NAMALWA (cell line): ENCODE measurements around the gene RAB22A.
"Not testable (repeated sequence)": the region's sequence is repeated elsewhere in the genome, so short reads cannot be mapped to it uniquely, and the experiment has no call there.

ENCODE experiments used
- DNase-seq: peaks from one replicate; pipeline ENCODE4 v3.0.0-alpha.2; 2015; ENCODE audit warnings: low spot score

RAB22A gene

GRCh38 chr20:58344741-58345140 lies 35.2 kb downstream of the RAB22A start:
- no peak for DNase-seq

- no peak for DNase-seq
These were observed 40.1 kb downstream of the RAB22A start for GRCh38 chr20:58349570-58349969.

GRCh38 chr20:58352468-58352867 lies 43.0 kb downstream of the RAB22A start:
- no peak for DNase-seq

- DNase-seq: no peak
These were observed 49.9 kb downstream of the RAB22A start for GRCh38 chr20:58359441-58359840.

GRCh38 chr20:58360936-58361335 lies 51.4 kb downstream of the RAB22A start:
- DNase-seq: no peak

GRCh38 chr20:58361481-58362205 lies 52.1 kb downstream of the RAB22A start:
- no peak for DNase-seq

- no peak for DNase-seq
These were observed 52.6 kb downstream of the RAB22A start for GRCh38 chr20:58362206-58362516.

- no peak for DNase-seq
These were observed 53.5 kb downstream of the RAB22A start for GRCh38 chr20:58362970-58363369.

GRCh38 chr20:58366866-58367265 lies 57.4 kb downstream of the RAB22A start:
- DNase-seq: no peak

- no peak for DNase-seq
These were observed 63.3 kb downstream of the RAB22A start for GRCh38 chr20:58372806-58373205.

- DNase-seq: not testable (repeated sequence)
These were observed 63.8 kb downstream of the RAB22A start for GRCh38 chr20:58373296-58373695.

- no peak for DNase-seq
These were observed 64.7 kb downstream of the RAB22A start for GRCh38 chr20:58374027-58374850.

GRCh38 chr20:58374906-58375758 lies 65.6 kb downstream of the RAB22A start:
- DNase-seq: no peak

GRCh38 chr20:58375759-58376352 lies 66.3 kb downstream of the RAB22A start:
- DNase-seq: no peak

- DNase-seq: no peak
These were observed 67.5 kb downstream of the RAB22A start for GRCh38 chr20:58377017-58377416.

GRCh38 chr20:58377766-58378401 lies 68.4 kb downstream of the RAB22A start:
- no peak for DNase-seq

- peak; percentile 26 for DNase-seq
These were observed 69.2 kb downstream of the RAB22A start for GRCh38 chr20:58378704-58379103.

- no peak for DNase-seq
These were observed 72.1 kb downstream of the RAB22A start for GRCh38 chr20:58381627-58382026.

- no peak for DNase-seq
These were observed 72.6 kb downstream of the RAB22A start for GRCh38 chr20:58382096-58382495.

- DNase-seq: no peak
These were observed 75.3 kb downstream of the RAB22A start for GRCh38 chr20:58384821-58385220.

GRCh38 chr20:58388028-58388601 lies 78.6 kb downstream of the RAB22A start:
- no peak for DNase-seq
